ENCODE data around the gene BHLHA9. TPM values are rescaled to one million over a fixed set of nuclear protein-coding genes. Genes with fewer than 3 reads are reported as not detected.
"Not testable (repeated sequence)": the region's sequence is repeated elsewhere in the genome, so short reads cannot be mapped to it uniquely, and the experiment has no call there.

The BHLHA9 gene
- total RNA-seq, 1 donor = not detected

- H3K4me3 ChIP-seq (ENCODE audit: low read length) = no peak overlapping the region
- H3K4me1 ChIP-seq (ENCODE audit: insufficient read depth, low read length) = peaks cover 21% of the 10 kb centered on the region
- no peaks in the 10 kb centered on the region for H3K9me3 ChIP-seq (ENCODE audit: low read depth, low read length)
- H3K27me3 ChIP-seq (ENCODE audit: insufficient read depth, low read length) = peaks cover 7% of the 10 kb centered on the region
Measured at GRCh38 chr17:1234455-1234854, 35.8 kb upstream of the BHLHA9 start.

GRCh38 chr17:1237471-1237870, 32.8 kb upstream of the BHLHA9 start:
- Histone ChIP-seq H3K27me3 (ENCODE audit: insufficient read depth, low read length) (no peaks in the 10 kb centered on the region), H3K9me3 (ENCODE audit: low read depth, low read length) (no peaks in the 10 kb centered on the region), H3K4me3 (ENCODE audit: low read length) (no peak overlapping the region), H3K4me1 (ENCODE audit: insufficient read depth, low read length) (no peaks in the 10 kb centered on the region)

GRCh38 chr17:1239210-1239609, 31.0 kb upstream of the BHLHA9 start:
- Histone ChIP-seq H3K4me1 (ENCODE audit: insufficient read depth, low read length) (no peaks in the 10 kb centered on the region), H3K4me3 (ENCODE audit: low read length) (no peak overlapping the region), H3K27me3 (ENCODE audit: insufficient read depth, low read length) (no peaks in the 10 kb centered on the region), H3K9me3 (ENCODE audit: low read depth, low read length) (no peaks in the 10 kb centered on the region)

DNA sequence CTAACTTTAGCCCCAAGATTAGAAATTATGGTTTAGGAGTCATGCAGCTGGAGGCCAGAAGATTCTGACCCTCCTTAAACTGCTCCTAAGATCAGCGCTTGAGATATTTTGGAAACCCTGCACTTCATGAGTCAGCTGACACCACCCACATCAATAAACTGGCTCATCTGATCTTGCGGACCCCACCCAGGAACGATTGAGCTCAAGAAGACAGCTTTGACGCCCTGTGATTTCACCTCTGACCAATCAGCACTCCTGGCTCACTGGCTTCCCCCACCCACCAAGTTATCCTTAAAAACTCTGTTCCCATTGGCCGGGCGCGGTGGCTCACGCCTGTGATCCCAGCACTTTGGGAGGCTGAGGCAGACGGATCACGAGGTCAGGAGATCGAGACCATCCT, 29.8 kb upstream of the BHLHA9 start:
- not testable (repeated sequence) for H3K4me1 ChIP-seq (ENCODE audit: insufficient read depth, low read length); H3K27me3 ChIP-seq (ENCODE audit: insufficient read depth, low read length); H3K4me3 ChIP-seq (ENCODE audit: low read length); H3K9me3 ChIP-seq (ENCODE audit: low read depth, low read length)

DNA sequence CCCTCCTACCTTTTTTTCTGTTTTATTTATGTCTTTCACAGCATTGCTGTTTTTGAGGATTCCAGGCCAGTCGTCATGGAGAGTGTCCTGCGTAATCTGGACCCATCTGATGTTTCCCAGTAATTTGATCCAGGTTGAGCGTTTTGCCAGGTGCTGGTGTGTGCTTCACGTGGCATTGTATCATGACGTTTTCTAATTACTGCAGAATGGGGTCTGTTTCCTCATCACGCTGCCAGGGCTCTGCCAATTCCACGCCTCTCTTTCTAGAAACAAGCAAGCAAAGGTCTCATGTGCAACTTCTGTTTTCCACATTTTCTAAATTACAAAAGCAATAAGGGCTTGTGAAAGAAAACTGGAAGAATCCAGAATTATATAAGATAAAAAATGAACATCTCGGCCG, 28.3 kb upstream of the BHLHA9 start:
- H3K27me3 ChIP-seq (ENCODE audit: insufficient read depth, low read length) = no peaks in the 10 kb centered on the region
- no peaks in the 10 kb centered on the region for H3K4me1 ChIP-seq (ENCODE audit: insufficient read depth, low read length)
- H3K9me3 ChIP-seq (ENCODE audit: low read depth, low read length) = no peaks in the 10 kb centered on the region
- H3K4me3 ChIP-seq (ENCODE audit: low read length) = no peak overlapping the region

DNA sequence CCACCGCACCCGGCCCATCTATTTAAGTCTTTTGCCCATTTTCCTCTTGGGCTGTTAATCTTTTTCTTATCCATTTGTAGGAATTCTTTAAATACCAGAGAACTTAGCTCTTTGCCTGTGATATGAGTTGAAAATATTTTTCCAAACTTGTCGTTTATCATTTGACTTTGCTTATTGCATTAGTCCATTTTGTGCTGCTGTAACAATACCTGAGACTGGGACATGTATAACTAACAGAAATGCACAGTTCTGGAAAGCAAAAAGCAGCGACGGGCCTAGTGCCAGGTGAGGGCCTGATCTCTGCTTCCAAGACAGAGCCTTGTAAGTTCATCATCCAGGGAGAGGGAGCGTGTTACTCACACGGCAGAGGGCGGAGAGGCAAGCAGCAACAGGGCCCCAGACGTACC, 25.6 kb upstream of the BHLHA9 start:
- Histone ChIP-seq H3K4me1 (ENCODE audit: insufficient read depth, low read length) (no peaks in the 10 kb centered on the region), H3K27me3 (ENCODE audit: insufficient read depth, low read length) (no peaks in the 10 kb centered on the region), H3K4me3 (ENCODE audit: low read length) (no peak overlapping the region), H3K9me3 (ENCODE audit: low read depth, low read length) (no peaks in the 10 kb centered on the region)

- H3K4me1 ChIP-seq (ENCODE audit: insufficient read depth, low read length) = peaks cover 12% of the 10 kb centered on the region
- no peaks in the 10 kb centered on the region for H3K9me3 ChIP-seq (ENCODE audit: low read depth, low read length)
- peaks cover 4% of the 10 kb centered on the region for H3K27me3 ChIP-seq (ENCODE audit: insufficient read depth, low read length)
- H3K4me3 ChIP-seq (ENCODE audit: low read length) = no peak overlapping the region
Measured at GRCh38 chr17:1251866-1252608, 18.2 kb upstream of the BHLHA9 start.

GRCh38 chr17:1255041-1255440, 15.2 kb upstream of the BHLHA9 start:
- H3K9me3 ChIP-seq (ENCODE audit: low read depth, low read length) = no peaks in the 10 kb centered on the region
- H3K27me3 ChIP-seq (ENCODE audit: insufficient read depth, low read length) = peaks cover 17% of the 10 kb centered on the region
- no peak overlapping the region for H3K4me3 ChIP-seq (ENCODE audit: low read length)
- peaks cover 32% of the 10 kb centered on the region for H3K4me1 ChIP-seq (ENCODE audit: insufficient read depth, low read length)

DNA sequence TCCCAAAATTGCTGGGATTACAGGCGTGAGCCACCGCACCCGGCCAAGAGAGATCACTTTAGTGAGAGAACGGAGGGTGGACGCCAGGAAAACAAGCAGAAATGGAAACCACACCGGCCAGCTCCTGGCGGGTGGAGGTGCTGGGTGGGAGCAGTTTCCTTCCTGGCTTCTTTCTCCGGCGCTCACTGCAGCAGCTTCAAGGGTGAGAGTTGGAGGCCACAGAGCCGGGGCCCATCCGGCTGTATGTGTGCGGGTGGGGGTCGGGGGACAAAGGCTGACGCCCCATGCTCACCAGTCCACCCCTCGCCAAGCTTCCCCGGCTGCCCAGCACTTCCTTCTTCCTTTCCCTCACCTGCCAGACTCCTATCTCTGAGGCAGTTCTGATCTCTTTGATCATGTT, 13.5 kb upstream of the BHLHA9 start:
- no peaks in the 10 kb centered on the region for H3K9me3 ChIP-seq (ENCODE audit: low read depth, low read length)
- H3K27me3 ChIP-seq (ENCODE audit: insufficient read depth, low read length) = peaks cover 23% of the 10 kb centered on the region
- H3K4me3 ChIP-seq (ENCODE audit: low read length) = no peak overlapping the region
- H3K4me1 ChIP-seq (ENCODE audit: insufficient read depth, low read length) = peaks cover 33% of the 10 kb centered on the region

DNA sequence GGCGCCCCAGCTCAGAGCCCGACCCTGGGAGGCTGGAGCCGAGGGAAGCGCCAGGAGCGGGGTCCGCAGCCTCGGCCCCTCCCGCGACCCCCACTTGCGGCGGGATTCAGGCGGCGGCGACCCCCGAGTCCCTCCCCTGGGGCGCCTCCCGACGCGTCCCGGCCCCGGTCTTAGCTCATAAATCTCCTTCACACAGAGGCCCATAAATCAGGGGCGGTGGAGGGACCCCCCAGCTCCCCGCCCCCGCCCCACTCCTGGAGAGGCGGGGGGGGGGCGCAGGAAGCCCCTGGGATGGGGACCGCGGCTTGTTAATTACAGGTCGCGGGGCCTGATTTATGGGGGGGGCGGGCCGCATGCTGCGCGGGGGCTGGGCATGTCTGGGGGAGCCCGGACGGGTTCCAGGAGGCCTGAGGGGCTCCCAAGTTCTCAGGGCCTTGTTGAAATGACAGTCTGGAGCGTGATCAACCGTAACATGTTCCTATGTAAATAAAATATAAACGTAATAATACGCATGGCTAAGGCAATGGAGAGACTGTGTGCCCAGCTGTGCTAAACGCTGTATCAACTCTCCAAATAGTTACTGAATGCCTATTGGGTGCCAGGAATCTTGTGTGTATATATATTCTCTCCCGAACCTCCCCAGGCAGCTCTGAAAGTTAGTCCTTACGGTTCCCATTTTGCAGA, 10.0 kb upstream of the BHLHA9 start:
- Histone ChIP-seq H3K4me1 (ENCODE audit: insufficient read depth, low read length) (peaks cover 26% of the 10 kb centered on the region), H3K4me3 (ENCODE audit: low read length) (no peak overlapping the region), H3K27me3 (ENCODE audit: insufficient read depth, low read length) (peaks cover 23% of the 10 kb centered on the region), H3K9me3 (ENCODE audit: low read depth, low read length) (no peaks in the 10 kb centered on the region)

GRCh38 chr17:1260770-1261161, 9.5 kb upstream of the BHLHA9 start:
- H3K4me1 ChIP-seq (ENCODE audit: insufficient read depth, low read length) = peaks cover 26% of the 10 kb centered on the region
- H3K27me3 ChIP-seq (ENCODE audit: insufficient read depth, low read length) = peaks cover 22% of the 10 kb centered on the region
- H3K9me3 ChIP-seq (ENCODE audit: low read depth, low read length) = no peaks in the 10 kb centered on the region
- H3K4me3 ChIP-seq (ENCODE audit: low read length) = no peak overlapping the region

- Histone ChIP-seq H3K27me3 (ENCODE audit: insufficient read depth, low read length) (peaks cover 17% of the 10 kb centered on the region), H3K4me3 (ENCODE audit: low read length) (no peak overlapping the region), H3K4me1 (ENCODE audit: insufficient read depth, low read length) (peaks cover 23% of the 10 kb centered on the region), H3K9me3 (ENCODE audit: low read depth, low read length) (no peaks in the 10 kb centered on the region)
Measured at GRCh38 chr17:1264196-1264595, 6.0 kb upstream of the BHLHA9 start.

DNA sequence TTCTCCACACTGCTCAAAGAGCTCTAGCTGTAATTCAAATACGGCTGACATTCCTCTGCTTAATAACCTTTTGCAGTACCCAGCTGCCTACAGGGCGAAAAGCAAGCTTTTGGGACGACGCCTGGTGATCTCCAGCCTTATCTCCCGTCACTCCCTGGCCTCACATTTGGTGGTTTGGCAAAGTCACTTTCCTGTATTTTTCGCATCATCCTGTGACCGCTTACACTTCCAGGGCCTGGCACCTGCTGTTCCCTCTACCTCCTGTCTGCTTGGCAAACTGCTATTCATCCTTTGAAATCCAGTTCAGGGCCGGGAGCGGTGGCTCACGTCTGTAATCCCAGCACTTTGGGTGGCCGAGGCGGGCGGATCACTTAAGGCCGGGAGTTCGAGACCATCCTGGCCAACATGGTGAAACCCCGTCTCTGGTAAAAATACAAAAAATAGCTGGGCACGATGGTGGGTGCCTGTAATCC, 2.7 kb upstream of the BHLHA9 start:
- H3K9me3 ChIP-seq (ENCODE audit: low read depth, low read length) = no peaks in the 10 kb centered on the region
- peaks cover 14% of the 10 kb centered on the region for H3K4me1 ChIP-seq (ENCODE audit: insufficient read depth, low read length)
- H3K4me3 ChIP-seq (ENCODE audit: low read length) = peak overlapping the region; percentile 58
- H3K27me3 ChIP-seq (ENCODE audit: insufficient read depth, low read length) = peaks cover 23% of the 10 kb centered on the region

DNA sequence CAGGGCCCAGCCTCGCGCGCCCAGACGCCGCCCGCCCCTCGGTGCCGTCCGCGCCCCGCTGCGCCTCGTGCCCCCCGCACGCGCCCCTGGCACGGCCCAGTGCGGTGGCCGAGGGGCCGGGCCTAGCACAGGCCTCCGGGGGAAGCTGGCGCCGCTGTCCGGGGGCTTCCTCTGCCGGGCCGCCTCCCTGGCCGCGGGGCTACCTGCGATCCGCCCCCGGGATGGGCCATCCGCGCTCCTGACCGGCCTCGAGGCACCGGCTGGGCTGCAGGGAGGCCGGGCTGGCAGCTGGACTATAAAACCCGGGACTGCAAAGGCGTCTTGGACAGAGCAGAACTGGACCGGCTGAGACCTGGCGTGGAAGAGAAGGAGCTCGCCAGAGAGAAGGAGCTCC, 783 bp downstream of the BHLHA9 start:
- H3K9me3 ChIP-seq (ENCODE audit: low read depth, low read length) = no peaks in the 10 kb centered on the region
- peaks cover 23% of the 10 kb centered on the region for H3K27me3 ChIP-seq (ENCODE audit: insufficient read depth, low read length)
- H3K4me1 ChIP-seq (ENCODE audit: insufficient read depth, low read length) = peaks cover 16% of the 10 kb centered on the region
- no peak overlapping the region for H3K4me3 ChIP-seq (ENCODE audit: low read length)

DNA sequence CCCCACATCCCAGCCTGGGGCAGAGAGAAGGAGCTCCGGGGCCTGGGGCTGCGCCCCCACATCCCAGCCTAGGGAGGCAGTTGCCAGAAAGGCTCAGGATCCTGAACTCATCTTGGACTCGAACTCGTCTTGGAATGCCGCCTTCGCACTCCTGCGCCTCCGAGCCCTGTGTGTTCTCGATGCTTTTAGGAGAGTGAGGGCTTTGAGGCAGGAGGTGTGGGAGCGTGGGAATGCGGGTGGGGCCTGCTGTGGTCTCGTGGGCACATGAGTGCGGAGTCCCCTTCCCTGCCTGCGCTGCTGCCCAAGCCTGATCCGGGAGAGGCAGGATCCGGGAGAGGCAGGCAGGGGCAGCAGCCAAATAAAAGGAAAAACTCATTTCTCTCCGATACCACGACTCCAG, 1.2 kb downstream of the BHLHA9 start:
- no peak overlapping the region for H3K4me3 ChIP-seq (ENCODE audit: low read length)
- peaks cover 23% of the 10 kb centered on the region for H3K27me3 ChIP-seq (ENCODE audit: insufficient read depth, low read length)
- peaks cover 19% of the 10 kb centered on the region for H3K4me1 ChIP-seq (ENCODE audit: insufficient read depth, low read length)
- no peaks in the 10 kb centered on the region for H3K9me3 ChIP-seq (ENCODE audit: low read depth, low read length)

GRCh38 chr17:1272701-1273100, 2.5 kb downstream of the BHLHA9 start:
- Histone ChIP-seq H3K9me3 (ENCODE audit: low read depth, low read length) (no peaks in the 10 kb centered on the region), H3K4me3 (ENCODE audit: low read length) (no peak overlapping the region), H3K4me1 (ENCODE audit: insufficient read depth, low read length) (peaks cover 14% of the 10 kb centered on the region), H3K27me3 (ENCODE audit: insufficient read depth, low read length) (peaks cover 23% of the 10 kb centered on the region)

All from mononuclear cell (primary cell).